ENCODE data around the gene BCL2L11. TPM values are rescaled to one million over a fixed set of nuclear protein-coding genes. Genes with fewer than 3 reads are reported as not detected.

Gene BCL2L11
- total and polyA plus RNA-seq, 9 of the 15 experiments (the other 6 are each of a cell fraction or from before 2014, with no cell fraction given) = 2.2 to 18.8 (median 5.0) TPM

DNA sequence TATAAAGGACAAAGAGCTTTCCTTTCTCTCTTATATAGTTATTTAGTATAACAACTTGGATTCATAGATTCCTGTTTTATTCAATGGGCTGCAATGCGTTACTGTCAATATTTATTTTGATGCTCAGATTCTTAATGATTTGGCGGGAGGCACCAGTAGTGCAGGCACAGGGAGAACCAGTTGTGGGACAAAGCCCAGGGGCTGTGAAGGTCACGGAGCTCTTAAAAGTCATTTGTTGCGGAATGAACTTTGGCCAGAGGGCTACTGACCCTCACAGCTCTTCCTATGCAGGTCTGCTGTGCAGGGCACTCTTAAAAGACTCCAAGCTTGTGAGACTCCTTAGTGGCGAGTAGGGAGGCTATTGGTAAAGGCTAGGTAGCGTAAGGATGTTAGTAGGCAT is 34.0 kb downstream of the BCL2L11 start:
- DNase-seq (ENCODE audit: extremely low read depth in 1 of 4, low spot score in 3 of 4) = no peak
- no TSS peak for BruUV-seq (replicated peaks)
- WGBS (ENCODE audit: insufficient coverage, low coverage, missing lambda C conversion rate) = 69% methylated on average over 6 of the region's 6 CpGs
- CTCF ChIA-PET (ENCODE audit: low intra/inter-chr PET ratio) = no interaction called here
- no peak for ATAC-seq
- in situ Hi-C loops (cut with MboI) (no loop called here), intact Hi-C loops (cut with micrococcal nuclease) (no loop called here)
- no peaks in the 10 kb centered on the region for H3K9me3 ChIP-seq (replicated peaks; ENCODE audit: control insufficient read depth, insufficient read depth, low read depth, low read length)
- no peaks in the 10 kb centered on the region for H3K79me2 ChIP-seq (ENCODE audit: control insufficient read depth, insufficient read depth, low read length)
- H3K4me3 ChIP-seq = no peak overlapping the region
- no peak overlapping the region for H3K27ac ChIP-seq (ENCODE audit: extremely low read depth, low read depth, low read length)
- H3K4me1 ChIP-seq (replicated peaks in 1 of 2; ENCODE audit: control insufficient read depth in 2 of 2, insufficient read depth in 2 of 2, low read length in 2 of 2) = peaks cover 2 to 3% of the 10 kb centered on the region in 2 experiments; a peak in 2 of 5 replicates
- no peaks in the 10 kb centered on the region for H3K27me3 ChIP-seq (ENCODE audit: control insufficient read depth in 2 of 2, insufficient read depth in 2 of 2, low read length in 2 of 2)
- peaks cover 15% of the 10 kb centered on the region for H4K20me1 ChIP-seq (replicated peaks; ENCODE audit: control insufficient read depth, insufficient read depth, low read length)
- peaks cover 81% of the 10 kb centered on the region; the same call in 2 of the 3 replicates for H3K36me3 ChIP-seq (ENCODE audit: control insufficient read depth, insufficient read depth, low read length)
- FAIRE-seq = no peak
- POLR2A ChIA-PET = interaction anchor here (4.4 kb wide), 1 partner anchor 13 kb away, joined by 23 read pairs; no protein-coding TSS in a partner anchor
- H3K9ac ChIP-seq (ENCODE audit: insufficient read depth in 1 of 2, low read depth in 2 of 2, low read length in 2 of 2) = no peak overlapping the region
- H3K4me2 ChIP-seq (ENCODE audit: insufficient read depth, low read length) = no peak overlapping the region
- no peaks in the 10 kb centered on the region for H3K9me1 ChIP-seq (ENCODE audit: control insufficient read depth, insufficient read depth, low read length)
- H2AFZ ChIP-seq (ENCODE audit: low read depth, low read length) = no peak overlapping the region
- no peak for TF ChIP-seq RAD21 (CRISPR knock-in tag; conservative IDR thresholded peaks at IDR 0.05 in 1 of 2, IDR thresholded peaks at IDR 0.05 in 1 of 2)
- TF ChIP-seq, protein P1, sequence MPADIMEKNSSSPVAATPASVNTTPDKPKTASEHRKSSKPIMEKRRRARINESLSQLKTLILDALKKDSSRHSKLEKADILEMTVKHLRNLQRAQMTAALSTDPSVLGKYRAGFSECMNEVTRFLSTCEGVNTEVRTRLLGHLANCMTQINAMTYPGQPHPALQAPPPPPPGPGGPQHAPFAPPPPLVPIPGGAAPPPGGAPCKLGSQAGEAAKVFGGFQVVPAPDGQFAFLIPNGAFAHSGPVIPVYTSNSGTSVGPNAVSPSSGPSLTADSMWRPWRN (IDR thresholded peaks at IDR 0.05; ENCODE audit: low read depth) = no peak
- TF ChIP-seq EGR1 (conservative IDR thresholded peaks at IDR 0.05) = no peak
- TF ChIP-seq HMG20A (CRISPR knock-in tag; conservative IDR thresholded peaks at IDR 0.05) = no peak
- TF ChIP-seq, protein P2, sequence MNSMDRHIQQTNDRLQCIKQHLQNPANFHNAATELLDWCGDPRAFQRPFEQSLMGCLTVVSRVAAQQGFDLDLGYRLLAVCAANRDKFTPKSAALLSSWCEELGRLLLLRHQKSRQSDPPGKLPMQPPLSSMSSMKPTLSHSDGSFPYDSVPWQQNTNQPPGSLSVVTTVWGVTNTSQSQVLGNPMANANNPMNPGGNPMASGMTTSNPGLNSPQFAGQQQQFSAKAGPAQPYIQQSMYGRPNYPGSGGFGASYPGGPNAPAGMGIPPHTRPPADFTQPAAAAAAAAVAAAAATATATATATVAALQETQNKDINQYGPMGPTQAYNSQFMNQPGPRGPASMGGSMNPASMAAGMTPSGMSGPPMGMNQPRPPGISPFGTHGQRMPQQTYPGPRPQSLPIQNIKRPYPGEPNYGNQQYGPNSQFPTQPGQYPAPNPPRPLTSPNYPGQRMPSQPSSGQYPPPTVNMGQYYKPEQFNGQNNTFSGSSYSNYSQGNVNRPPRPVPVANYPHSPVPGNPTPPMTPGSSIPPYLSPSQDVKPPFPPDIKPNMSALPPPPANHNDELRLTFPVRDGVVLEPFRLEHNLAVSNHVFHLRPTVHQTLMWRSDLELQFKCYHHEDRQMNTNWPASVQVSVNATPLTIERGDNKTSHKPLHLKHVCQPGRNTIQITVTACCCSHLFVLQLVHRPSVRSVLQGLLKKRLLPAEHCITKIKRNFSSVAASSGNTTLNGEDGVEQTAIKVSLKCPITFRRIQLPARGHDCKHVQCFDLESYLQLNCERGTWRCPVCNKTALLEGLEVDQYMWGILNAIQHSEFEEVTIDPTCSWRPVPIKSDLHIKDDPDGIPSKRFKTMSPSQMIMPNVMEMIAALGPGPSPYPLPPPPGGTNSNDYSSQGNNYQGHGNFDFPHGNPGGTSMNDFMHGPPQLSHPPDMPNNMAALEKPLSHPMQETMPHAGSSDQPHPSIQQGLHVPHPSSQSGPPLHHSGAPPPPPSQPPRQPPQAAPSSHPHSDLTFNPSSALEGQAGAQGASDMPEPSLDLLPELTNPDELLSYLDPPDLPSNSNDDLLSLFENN (IDR thresholded peaks at IDR 0.05; ENCODE audit: low read depth in 2 of 2, low read length in 2 of 2) = no peak
- TF ChIP-seq MIER1 (IDR thresholded peaks at IDR 0.05; ENCODE audit: low read depth) = no peak
- TF ChIP-seq BHLHE40 (IDR thresholded peaks at IDR 0.05; ENCODE audit: low read length) = no peak
- TF ChIP-seq FOXP1 (CRISPR knock-in tag; IDR thresholded peaks at IDR 0.05) = no peak
- TF ChIP-seq, protein P3, sequence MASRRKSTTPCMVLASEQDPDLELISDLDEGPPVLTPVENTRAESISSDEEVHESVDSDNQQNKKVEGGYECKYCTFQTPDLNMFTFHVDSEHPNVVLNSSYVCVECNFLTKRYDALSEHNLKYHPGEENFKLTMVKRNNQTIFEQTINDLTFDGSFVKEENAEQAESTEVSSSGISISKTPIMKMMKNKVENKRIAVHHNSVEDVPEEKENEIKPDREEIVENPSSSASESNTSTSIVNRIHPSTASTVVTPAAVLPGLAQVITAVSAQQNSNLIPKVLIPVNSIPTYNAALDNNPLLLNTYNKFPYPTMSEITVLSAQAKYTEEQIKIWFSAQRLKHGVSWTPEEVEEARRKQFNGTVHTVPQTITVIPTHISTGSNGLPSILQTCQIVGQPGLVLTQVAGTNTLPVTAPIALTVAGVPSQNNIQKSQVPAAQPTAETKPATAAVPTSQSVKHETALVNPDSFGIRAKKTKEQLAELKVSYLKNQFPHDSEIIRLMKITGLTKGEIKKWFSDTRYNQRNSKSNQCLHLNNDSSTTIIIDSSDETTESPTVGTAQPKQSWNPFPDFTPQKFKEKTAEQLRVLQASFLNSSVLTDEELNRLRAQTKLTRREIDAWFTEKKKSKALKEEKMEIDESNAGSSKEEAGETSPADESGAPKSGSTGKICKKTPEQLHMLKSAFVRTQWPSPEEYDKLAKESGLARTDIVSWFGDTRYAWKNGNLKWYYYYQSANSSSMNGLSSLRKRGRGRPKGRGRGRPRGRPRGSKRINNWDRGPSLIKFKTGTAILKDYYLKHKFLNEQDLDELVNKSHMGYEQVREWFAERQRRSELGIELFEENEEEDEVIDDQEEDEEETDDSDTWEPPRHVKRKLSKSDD (conservative IDR thresholded peaks at IDR 0.05; ENCODE audit: low read length) = no peak
- no peak for TF ChIP-seq KDM1A (IDR thresholded peaks at IDR 0.05)
- TF ChIP-seq E2F3 (CRISPR knock-in tag; IDR thresholded peaks at IDR 0.05) = no peak
- TF ChIP-seq KLF13 (tag; IDR thresholded peaks at IDR 0.05; ENCODE audit: borderline replicate concordance, low read depth) = no peak
- no peak for TF ChIP-seq HNRNPLL (IDR thresholded peaks at IDR 0.05; ENCODE audit: low read depth, low read length, poor library complexity, severe bottlenecking)
- no peak for TF ChIP-seq PHB2 (IDR thresholded peaks at IDR 0.05; ENCODE audit: low read depth)
- no peak for TF ChIP-seq SLC30A9 (CRISPR knock-in tag; IDR thresholded peaks at IDR 0.05)
- no peak for TF ChIP-seq ZNF24 (IDR thresholded peaks at IDR 0.05)
- no peak for TF ChIP-seq PHB (CRISPR knock-in tag; IDR thresholded peaks at IDR 0.05)
- TF ChIP-seq TARDBP (IDR thresholded peaks at IDR 0.05) = no peak
